BLaER1 (cell line): ENCODE results near the gene CTNNA1.

Experiments used
- H3K27ac ChIP-seq: shearing (Covaris generic); formaldehyde crosslinking; 2 replicates; pipeline ENCODE4 v1.8.1; 2022
- H3K27me3 ChIP-seq: shearing (Covaris generic); formaldehyde crosslinking; 2 replicates; pipeline ENCODE4 v1.8.1; 2022
- H3K36me3 ChIP-seq: shearing (Covaris generic); formaldehyde crosslinking; 2 replicates; pipeline ENCODE4 v1.8.1; 2022
- H3K4me1 ChIP-seq: shearing (Covaris generic); formaldehyde crosslinking; 2 replicates; pipeline ENCODE4 v1.8.1; 2022
- H3K4me2 ChIP-seq: shearing (Covaris generic); formaldehyde crosslinking; 2 replicates; pipeline ENCODE4 v1.8.1; 2022
- H3K4me3 ChIP-seq: shearing (Covaris generic); formaldehyde crosslinking; 2 replicates; pipeline ENCODE4 v1.8.1; 2022
- H3K9ac ChIP-seq: shearing (Covaris generic); formaldehyde crosslinking; 2 replicates; pipeline ENCODE4 v1.8.1; 2022
- H3K9me3 ChIP-seq: shearing (Covaris generic); formaldehyde crosslinking; 2 replicates; pipeline ENCODE4 v1.8.1; 2022
- H4K20me1 ChIP-seq: shearing (Covaris generic); formaldehyde crosslinking; 2 replicates; pipeline ENCODE4 v1.8.1; 2022
- Cebpa-rat ChIP-seq: shearing (Covaris generic); IDR thresholded peaks from 2 replicates; pipeline ENCODE4 v1.8.1; 2022

Gene CTNNA1

DNA sequence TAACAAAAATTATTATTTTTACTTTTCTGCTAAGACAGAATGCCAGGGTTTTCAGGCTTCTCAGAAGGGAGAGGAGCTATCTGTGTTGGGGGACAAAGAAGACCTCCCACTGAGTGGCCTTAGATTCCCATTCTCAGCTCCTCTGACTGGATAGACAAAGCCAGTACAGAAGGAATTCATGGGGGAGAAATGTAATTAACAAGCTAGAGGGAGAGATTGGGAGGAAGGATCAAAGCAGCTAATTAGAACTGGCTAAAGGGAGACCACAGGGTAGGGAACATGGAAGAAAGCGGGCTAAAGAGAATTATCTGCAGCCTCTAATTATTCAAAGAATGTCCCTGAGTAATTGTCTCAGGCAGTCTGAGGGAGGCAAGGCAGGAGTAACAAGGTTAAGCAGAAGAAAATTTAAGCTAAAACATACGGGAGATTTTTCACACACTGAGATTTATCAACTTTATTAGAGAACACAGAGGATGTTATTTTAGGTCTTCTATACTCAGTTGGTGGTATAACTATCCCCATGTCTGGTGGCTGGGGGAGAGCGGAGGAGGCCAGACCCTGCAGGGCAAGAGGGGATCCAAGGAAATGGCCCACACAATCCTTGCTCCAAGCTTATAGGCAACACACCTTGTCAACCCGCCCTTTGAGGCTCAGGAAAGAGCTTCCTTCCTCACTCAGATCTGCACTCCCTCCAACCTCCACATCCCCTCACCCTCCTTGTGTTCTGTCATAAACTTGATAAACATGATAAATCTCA lies 209.6 kb downstream of the CTNNA1 start:
- Histone ChIP-seq H3K36me3 (no peaks in the 10 kb centered on the region), H3K9me3 (no peaks in the 10 kb centered on the region), H3K27ac (no peak overlapping the region), H4K20me1 (peaks cover 3% of the 10 kb centered on the region; the same call in 1 of the 2 replicates), H3K9ac (no peak overlapping the region), H3K4me1 (peaks cover 15% of the 10 kb centered on the region), H3K27me3 (no peaks in the 10 kb centered on the region), H3K4me2 (no peak overlapping the region), H3K4me3 (no peak overlapping the region)
- no peak for TF ChIP-seq Cebpa-rat

DNA sequence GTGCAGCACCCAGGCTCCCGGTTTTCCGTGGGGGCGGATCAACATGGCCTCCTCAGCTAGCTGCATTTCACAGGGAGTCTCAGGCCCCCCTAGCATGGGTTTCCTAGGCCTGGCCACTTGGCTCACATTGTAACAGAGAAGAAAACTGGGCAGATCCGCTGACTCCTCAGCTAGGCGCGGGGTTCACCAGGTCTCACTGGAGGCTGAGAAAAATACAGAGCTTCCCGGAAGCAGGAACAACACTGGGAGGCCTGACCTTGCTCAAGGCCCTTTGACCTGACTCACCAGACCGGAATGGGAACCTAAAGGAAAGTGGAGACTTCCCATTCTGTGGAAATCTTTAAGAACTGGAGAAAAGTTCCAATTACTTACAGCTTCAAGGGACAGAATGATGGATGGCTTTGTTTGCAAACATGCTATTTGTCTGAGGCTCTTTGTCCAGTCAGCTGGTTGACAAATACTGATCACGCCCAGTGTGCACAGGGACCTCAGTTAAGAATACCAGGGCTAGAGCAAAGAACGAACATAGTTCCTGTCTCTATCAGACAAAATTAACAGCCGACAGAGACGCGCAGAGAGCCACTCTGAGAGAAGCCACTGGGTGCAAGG lies 210.6 kb downstream of the CTNNA1 start:
- H3K9me3 ChIP-seq, result no peaks in the 10 kb centered on the region
- H3K4me1 ChIP-seq, result peaks cover 26% of the 10 kb centered on the region
- H3K27ac ChIP-seq, result no peak overlapping the region
- no peaks in the 10 kb centered on the region for H3K27me3 ChIP-seq
- H4K20me1 ChIP-seq, result peaks cover 12% of the 10 kb centered on the region; the same call in 1 of the 2 replicates
- H3K4me3 ChIP-seq, result no peak overlapping the region
- H3K9ac ChIP-seq, result no peak overlapping the region
- no peaks in the 10 kb centered on the region for H3K36me3 ChIP-seq
- H3K4me2 ChIP-seq, result no peak overlapping the region
- TF ChIP-seq Cebpa-rat, result no peak

DNA sequence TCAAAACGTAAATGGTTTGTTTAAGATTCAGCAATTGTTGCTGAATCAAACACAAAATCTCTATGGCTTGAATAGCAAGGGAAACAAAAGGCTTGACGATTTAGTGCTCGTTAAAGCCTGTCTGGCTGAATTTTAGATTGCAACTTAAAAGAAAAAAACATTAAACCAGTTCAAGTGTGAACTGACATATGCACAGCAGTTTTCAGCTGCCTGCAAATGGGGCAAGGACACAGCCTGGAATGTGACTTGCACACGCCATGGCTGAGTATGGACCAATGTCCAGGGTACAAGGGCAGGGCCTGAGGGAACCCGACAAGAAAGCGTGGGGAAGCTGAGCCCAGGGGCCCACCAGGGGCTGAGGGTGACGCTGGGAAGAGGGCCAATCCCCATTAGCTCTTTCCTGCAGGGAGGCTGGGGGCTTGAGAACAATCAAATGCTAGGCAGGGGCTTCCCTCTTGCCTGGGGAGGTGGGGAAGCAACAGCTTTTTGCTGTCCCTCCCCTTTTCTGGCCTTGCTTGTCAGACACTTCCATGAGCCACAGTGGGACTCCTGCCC lies 211.5 kb downstream of the CTNNA1 start:
- Histone ChIP-seq H3K4me1 (peaks cover 26% of the 10 kb centered on the region), H3K4me2 (no peak overlapping the region)

GRCh38 chr5:138965626-138966025 lies 212.4 kb downstream of the CTNNA1 start:
- no peak overlapping the region for H3K4me3 ChIP-seq
- H3K9me3 ChIP-seq, result no peaks in the 10 kb centered on the region
- H4K20me1 ChIP-seq, result peaks cover 12% of the 10 kb centered on the region; the same call in 1 of the 2 replicates
- no peak overlapping the region for H3K27ac ChIP-seq
- H3K36me3 ChIP-seq, result no peaks in the 10 kb centered on the region
- H3K9ac ChIP-seq, result no peak overlapping the region
- H3K4me2 ChIP-seq, result peak overlapping the region; percentile 49; the same call in 1 of the 2 replicates
- H3K27me3 ChIP-seq, result no peaks in the 10 kb centered on the region
- peaks cover 26% of the 10 kb centered on the region for H3K4me1 ChIP-seq
- TF ChIP-seq Cebpa-rat, result no peak

More for the DNA sequence above, 211.5 kb downstream of the CTNNA1 start:
- H4K20me1 ChIP-seq, result peaks cover 12% of the 10 kb centered on the region; the same call in 1 of the 2 replicates
- no peak overlapping the region for H3K4me3 ChIP-seq
- no peaks in the 10 kb centered on the region for H3K9me3 ChIP-seq
- no peaks in the 10 kb centered on the region for H3K27me3 ChIP-seq
- no peaks in the 10 kb centered on the region for H3K36me3 ChIP-seq
- TF ChIP-seq Cebpa-rat, result no peak
- no peak overlapping the region for H3K9ac ChIP-seq
- H3K27ac ChIP-seq, result no peak overlapping the region

GRCh38 chr5:138966236-138966985 lies 213.2 kb downstream of the CTNNA1 start:
- Histone ChIP-seq H4K20me1 (peaks cover 12% of the 10 kb centered on the region; the same call in 1 of the 2 replicates), H3K4me1 (peaks cover 26% of the 10 kb centered on the region), H3K4me2 (peak overlapping the region; percentile 49), H3K27ac (no peak overlapping the region), H3K27me3 (no peaks in the 10 kb centered on the region), H3K36me3 (no peaks in the 10 kb centered on the region), H3K9me3 (no peaks in the 10 kb centered on the region), H3K9ac (no peak overlapping the region), H3K4me3 (no peak overlapping the region)
- no peak for TF ChIP-seq Cebpa-rat

DNA sequence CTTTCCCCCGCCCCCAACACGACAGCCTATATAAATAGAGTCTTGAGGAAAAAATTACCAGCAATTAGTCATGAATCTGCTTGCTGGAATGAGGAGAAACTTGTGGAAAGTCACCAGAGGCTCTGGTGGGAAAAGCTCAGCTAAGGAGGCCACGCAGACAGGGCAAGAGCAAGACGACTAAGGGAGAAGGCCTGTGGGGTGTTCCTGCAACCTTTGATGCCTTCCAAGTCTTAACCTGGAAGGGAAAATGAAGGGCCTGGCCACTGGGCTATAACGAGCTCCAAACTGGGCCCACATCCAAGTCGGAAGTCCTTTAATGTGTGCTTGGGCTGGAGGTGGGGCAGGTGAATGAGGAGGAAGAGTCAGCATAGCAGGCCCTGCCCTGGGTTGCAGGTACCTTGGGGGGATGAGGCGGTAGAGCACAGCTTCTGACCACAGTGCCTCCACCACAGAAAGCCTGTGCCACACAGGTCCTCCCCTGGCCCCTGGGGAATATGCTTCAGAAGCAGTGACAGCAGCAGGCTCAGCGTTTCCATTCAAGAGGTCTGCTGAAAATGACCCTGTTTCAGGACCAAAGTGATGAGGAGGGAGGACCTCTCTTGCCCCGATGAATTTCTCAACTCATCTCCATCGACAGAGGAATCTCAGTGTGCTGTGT lies 214.7 kb downstream of the CTNNA1 start:
- Histone ChIP-seq H3K27me3 (no peaks in the 10 kb centered on the region), H3K9me3 (no peaks in the 10 kb centered on the region), H4K20me1 (peaks cover 12% of the 10 kb centered on the region; the same call in 1 of the 2 replicates), H3K4me2 (peak overlapping the region; percentile 75), H3K4me1 (peaks cover 31% of the 10 kb centered on the region), H3K36me3 (no peaks in the 10 kb centered on the region), H3K27ac (no peak overlapping the region), H3K9ac (no peak overlapping the region), H3K4me3 (no peak overlapping the region)
- TF ChIP-seq Cebpa-rat, result no peak

- no peak for TF ChIP-seq Cebpa-rat
- no peak overlapping the region for H3K27ac ChIP-seq
- no peaks in the 10 kb centered on the region for H3K27me3 ChIP-seq
- peaks cover 31% of the 10 kb centered on the region for H3K4me1 ChIP-seq
- H3K4me3 ChIP-seq, result no peak overlapping the region
- H3K4me2 ChIP-seq, result peak overlapping the region; percentile 75
- H3K9me3 ChIP-seq, result no peaks in the 10 kb centered on the region
- no peaks in the 10 kb centered on the region for H3K36me3 ChIP-seq
- peaks cover 12% of the 10 kb centered on the region; the same call in 1 of the 2 replicates for H4K20me1 ChIP-seq
- H3K9ac ChIP-seq, result no peak overlapping the region
Measured at GRCh38 chr5:138968601-138969000, 215.4 kb downstream of the CTNNA1 start.

- Histone ChIP-seq H3K4me1 (peaks cover 31% of the 10 kb centered on the region), H3K27me3 (no peaks in the 10 kb centered on the region), H4K20me1 (peaks cover 12% of the 10 kb centered on the region; the same call in 1 of the 2 replicates), H3K9ac (no peak overlapping the region), H3K36me3 (no peaks in the 10 kb centered on the region), H3K9me3 (no peaks in the 10 kb centered on the region), H3K27ac (no peak overlapping the region), H3K4me2 (no peak overlapping the region), H3K4me3 (no peak overlapping the region)
- no peak for TF ChIP-seq Cebpa-rat
Measured at GRCh38 chr5:138969323-138970002, 216.2 kb downstream of the CTNNA1 start.

DNA sequence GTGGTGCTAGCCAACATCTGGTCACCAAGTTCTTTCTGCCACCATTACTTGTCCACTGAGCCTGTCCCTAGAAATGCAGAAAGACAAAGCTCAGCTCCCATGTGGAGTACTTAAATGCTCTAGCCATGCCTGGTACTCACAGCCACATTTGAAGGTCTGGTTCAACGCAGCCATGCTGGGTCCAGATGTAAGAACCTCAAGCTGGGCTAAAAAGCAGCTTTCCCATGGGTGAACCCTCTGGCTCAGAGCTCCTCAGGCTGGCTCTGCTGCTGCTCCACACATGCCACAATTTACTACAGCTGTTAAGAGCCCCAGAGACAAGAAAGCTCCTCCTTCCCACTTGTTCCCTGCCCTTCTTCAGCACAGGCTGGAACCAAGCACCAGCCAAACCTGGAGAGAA lies 219.0 kb downstream of the CTNNA1 start:
- Histone ChIP-seq H3K4me1 (peaks cover 30% of the 10 kb centered on the region), H3K27me3 (no peaks in the 10 kb centered on the region), H4K20me1 (peaks cover 12% of the 10 kb centered on the region; the same call in 1 of the 2 replicates), H3K9ac (no peak overlapping the region), H3K9me3 (no peaks in the 10 kb centered on the region), H3K4me2 (no peak overlapping the region), H3K36me3 (no peaks in the 10 kb centered on the region), H3K27ac (no peak overlapping the region), H3K4me3 (no peak overlapping the region)
- no peak for TF ChIP-seq Cebpa-rat
